Fibroblast of pulmonary artery (primary cell): ENCODE results near the gene AK1.

Experiments
- DNase-seq: peaks from one replicate; pipeline ENCODE4 v3.0.0-alpha.2; 2010; ENCODE audit warnings: low read depth
- H3K4me3 ChIP-seq: replicated peaks from 2 replicates; pipeline ENCODE4 v1.5.1; 2011; ENCODE audit warnings: low read depth, mild to moderate bottlenecking, control low read depth, low read length, moderate library complexity
- TF ChIP-seq, protein P1 (sequence below): IDR thresholded peaks from 2 replicates; pipeline ENCODE4 v1.5.1; 2011; ENCODE audit warnings: mild to moderate bottlenecking, control low read depth, low read length, inconsistent platforms; ENCODE audit errors: missing control alignments

AK1 gene

DNA sequence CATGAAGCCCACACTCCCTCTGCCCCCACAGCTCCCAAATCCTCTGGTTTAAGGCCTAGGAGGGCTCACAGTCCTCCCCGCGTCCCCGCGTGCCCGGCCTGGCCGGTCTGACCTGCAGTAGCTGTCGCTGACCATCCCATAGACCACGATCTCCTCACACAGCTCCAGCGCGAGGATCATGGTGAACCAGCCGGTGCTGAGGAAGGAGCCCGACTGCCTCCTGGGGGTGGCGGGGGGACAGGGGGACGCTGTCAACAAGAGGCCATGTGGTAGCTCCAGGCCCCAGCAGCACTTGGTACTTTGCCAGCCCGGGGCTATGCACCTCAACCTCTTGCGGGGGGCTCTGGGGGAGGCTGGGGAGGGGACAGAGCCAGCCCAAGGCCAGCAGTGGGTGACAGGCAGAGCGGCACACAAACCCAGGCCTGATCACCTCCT is 32.4 kb upstream of the AK1 start:
- no peak overlapping the region for H3K4me3 ChIP-seq
- TF ChIP-seq, protein P1, sequence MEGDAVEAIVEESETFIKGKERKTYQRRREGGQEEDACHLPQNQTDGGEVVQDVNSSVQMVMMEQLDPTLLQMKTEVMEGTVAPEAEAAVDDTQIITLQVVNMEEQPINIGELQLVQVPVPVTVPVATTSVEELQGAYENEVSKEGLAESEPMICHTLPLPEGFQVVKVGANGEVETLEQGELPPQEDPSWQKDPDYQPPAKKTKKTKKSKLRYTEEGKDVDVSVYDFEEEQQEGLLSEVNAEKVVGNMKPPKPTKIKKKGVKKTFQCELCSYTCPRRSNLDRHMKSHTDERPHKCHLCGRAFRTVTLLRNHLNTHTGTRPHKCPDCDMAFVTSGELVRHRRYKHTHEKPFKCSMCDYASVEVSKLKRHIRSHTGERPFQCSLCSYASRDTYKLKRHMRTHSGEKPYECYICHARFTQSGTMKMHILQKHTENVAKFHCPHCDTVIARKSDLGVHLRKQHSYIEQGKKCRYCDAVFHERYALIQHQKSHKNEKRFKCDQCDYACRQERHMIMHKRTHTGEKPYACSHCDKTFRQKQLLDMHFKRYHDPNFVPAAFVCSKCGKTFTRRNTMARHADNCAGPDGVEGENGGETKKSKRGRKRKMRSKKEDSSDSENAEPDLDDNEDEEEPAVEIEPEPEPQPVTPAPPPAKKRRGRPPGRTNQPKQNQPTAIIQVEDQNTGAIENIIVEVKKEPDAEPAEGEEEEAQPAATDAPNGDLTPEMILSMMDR = no peak
- DNase-seq = no peak

DNA sequence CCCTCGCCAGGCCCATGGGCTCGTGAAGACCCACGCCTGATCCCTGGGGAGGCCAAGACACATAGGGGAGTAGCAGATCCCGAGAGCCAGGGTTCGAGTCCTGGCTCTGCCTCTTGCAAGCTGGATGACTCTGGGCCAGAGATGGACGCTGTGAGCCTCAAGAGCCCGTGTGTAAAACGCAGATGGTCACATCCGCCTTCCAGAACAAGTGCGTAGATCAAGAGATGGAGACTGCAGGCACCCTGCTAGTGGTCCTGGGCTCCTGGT is 31.1 kb upstream of the AK1 start:
- DNase-seq = no peak
- no peak overlapping the region for H3K4me3 ChIP-seq
- TF ChIP-seq, protein P1 = no peak

DNA sequence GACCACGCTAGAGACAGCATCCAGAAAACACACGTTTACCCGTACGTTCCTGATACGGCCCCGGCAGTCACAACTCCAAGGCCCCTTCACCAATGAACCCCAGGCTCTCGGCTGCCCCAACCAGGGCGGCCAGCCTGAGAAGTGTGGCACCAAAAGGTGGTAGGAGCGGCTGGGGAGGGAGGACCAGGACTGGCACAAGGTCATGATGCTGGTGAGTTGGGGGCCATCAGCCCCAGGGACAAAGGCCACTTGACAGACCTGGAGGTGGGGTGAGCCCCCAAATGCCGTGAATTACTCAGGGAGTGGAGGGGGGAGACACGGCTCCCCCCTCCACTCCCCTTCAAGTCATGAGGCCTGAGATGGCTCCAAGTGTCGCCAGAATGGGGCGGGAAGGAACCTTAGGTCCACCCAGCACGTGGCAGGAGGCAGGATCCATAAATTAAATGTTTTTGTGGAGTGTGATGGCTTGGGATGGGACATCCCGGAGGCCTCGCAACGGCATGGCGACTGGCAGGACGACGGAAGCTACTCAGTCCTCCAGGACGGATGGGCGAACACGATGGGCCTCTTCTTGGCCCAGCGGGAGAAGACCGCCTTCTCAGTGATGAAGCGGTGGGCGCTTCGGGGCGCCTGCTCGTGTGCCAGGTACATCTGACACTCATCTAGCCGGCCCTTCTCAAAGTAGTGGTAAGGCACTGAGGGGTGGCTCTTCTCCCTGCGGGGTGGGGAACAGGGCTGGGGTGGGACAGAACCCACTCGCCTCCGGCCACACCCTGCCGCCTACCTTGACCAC is 30.6 kb upstream of the AK1 start:
- H3K4me3 ChIP-seq = no peak overlapping the region
- TF ChIP-seq, protein P1 = no peak
- DNase-seq = no peak

DNA sequence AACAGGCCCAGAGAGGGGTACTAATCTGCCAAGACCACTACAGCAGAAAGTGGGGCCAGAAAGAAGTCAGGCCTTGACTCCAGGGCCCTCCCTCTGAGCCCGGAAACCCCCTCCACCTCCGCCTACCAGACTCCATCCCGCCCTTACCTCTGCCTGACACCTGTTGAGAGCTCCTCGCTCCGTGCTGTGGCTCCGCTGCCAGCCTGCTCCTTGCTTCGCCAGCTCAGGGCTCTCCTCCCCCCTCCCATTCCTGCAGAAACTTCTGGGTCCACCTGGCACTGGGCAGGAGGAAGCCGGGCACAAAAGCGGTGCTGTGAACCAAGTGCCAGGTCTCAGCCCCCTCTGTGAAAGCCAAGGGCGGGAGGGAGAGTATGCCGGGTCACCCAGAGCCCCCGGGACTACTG is 28.3 kb upstream of the AK1 start:
- no peak for DNase-seq
- TF ChIP-seq, protein P1 = no peak
- H3K4me3 ChIP-seq = no peak overlapping the region

DNA sequence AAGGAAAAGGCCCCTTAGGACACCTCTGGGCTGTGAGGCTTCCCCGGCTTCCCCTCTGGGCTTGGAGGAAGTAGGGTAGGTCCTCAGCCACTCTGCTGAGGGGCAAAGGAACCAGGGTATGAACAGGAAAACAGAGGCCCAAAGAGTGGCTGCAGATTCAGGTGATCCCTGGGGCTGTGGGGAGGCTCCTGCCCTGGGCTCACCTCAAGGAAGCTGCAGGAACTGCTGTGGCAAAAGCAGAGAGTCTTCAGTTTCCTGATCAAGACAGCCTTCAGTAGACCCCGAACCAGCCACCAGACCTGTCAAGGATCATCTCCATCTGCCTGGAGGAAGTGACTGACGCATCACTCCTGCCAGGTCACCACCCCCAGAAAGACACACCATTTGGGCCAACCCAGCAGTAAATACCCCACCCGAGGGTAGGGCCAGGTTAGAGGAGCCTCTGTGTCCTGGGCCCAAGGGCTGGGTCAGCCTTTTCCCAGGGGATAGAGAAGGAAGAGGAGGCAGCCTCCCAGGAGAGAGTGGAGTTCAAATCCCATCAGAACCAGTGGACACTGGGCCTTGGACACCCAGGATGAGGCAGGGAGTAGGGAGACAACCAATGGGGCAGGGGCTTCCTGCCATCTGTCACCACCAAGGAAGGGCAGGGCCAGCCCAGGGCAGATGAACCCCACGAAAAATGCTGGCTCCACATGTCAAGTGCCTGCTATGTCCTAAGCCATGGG is 27.7 kb upstream of the AK1 start:
- TF ChIP-seq, protein P1 = no peak
- no peak for DNase-seq
- H3K4me3 ChIP-seq = no peak overlapping the region

DNA sequence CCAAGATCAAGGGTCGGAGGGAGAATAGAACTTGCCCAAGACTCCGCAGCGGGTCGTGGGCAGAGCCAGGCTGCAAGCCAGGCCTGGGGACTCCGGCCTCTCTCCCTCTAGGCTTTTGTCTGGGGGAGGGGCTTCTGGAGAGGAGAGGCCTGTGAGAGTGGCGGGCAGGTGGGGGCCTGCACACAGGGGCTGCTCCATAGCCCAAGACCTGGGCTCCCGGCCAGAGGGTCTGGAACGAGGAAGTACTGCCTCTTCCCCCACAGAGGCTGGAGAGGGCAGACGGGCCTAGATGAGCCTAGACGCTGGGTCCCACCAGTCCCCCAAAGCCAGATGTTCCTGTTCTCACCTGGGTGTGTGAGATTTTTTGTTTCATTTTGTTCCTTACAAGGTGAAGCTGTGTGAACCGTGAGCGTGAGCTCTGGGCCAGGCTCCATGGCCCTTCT is 27.1 kb upstream of the AK1 start:
- TF ChIP-seq, protein P1 = no peak
- DNase-seq = no peak
- H3K4me3 ChIP-seq = no peak overlapping the region
